GM12878 (cell line): Measurements from ENCODE around the gene SIKE1. TPM values are rescaled to one million over a fixed set of nuclear protein-coding genes. Genes with fewer than 3 reads are reported as not detected.

Experiments used
- ATAC-seq: fragments of 200-7000 bp; cut with Tn5 transposase; 3 replicates; pipeline ENCODE4 v1.9.1; 2020; ENCODE audit warnings: mild to moderate bottlenecking, moderate library complexity
- BruUV-seq: library from RNA; stranded (reverse); fragments of 400-500 nt; replicated peaks from 2 replicates; lab custom pipeline; 2021; lab: Mats Ljungman, UMichigan
- CTCF ChIA-PET: fragments of 300-600 bp; sonication (Branson Sonifier 250); formaldehyde crosslinking; extraction: SDS; loops from one replicate; lab custom pipeline; 2021; ENCODE audit warnings: inconsistent platforms; lab: Yijun Ruan, JAX
- POLR2A ChIA-PET: fragments of 350-600 bp; formaldehyde crosslinking; extraction: SDS; loops from one replicate; lab custom pipeline; 2021; ENCODE audit warnings: inconsistent platforms; lab: Charles Lee
- RAD21 ChIA-PET: fragments of 300-600 bp; sonication (Branson Sonifier 250); formaldehyde crosslinking; loops from one replicate; lab custom pipeline; 2023; ENCODE audit warnings: antibody characterized with exemption; ENCODE audit not compliant: unreplicated experiment; lab: Charles Lee
- SMC1A ChIA-PET: fragments of 300-600 bp; sonication (Branson Sonifier 250); formaldehyde crosslinking; loops from one replicate; lab custom pipeline; 2023; ENCODE audit not compliant: unreplicated experiment, uncharacterized antibody; lab: Charles Lee
- DNase-seq: peaks from one replicate; pipeline ENCODE4 v3.0.0-alpha.2; 2011; ENCODE audit warnings: low read depth, low spot score
- FAIRE-seq: peaks from 3 replicates; lab custom pipeline; 2011; peaks lifted over from hg19 to GRCh38; lab: Jason Lieb, UNC
- H2AFZ ChIP-seq: 2 replicates; pipeline ENCODE4 v1.6.0; 2011; ENCODE audit warnings: low read depth, low read length, control low read depth; ENCODE audit not compliant: control insufficient read depth
- H3K27ac ChIP-seq: 2 replicates; pipeline ENCODE4 v1.5.1; 2011; ENCODE audit warnings: control low read depth; ENCODE audit not compliant: control insufficient read depth, insufficient read depth
- H3K27me3 ChIP-seq, 2 experiments: replicated peaks in 1 of 2; 2 replicates each; pipeline versions ENCODE4 v1.6.0 to v1.6.1; 2011; ENCODE audit warnings: low read length in 1 of 2; ENCODE audit not compliant: control insufficient read depth in 2 of 2, insufficient read depth in 2 of 2
- H3K36me3 ChIP-seq, 2 experiments: 2 replicates each; pipeline ENCODE4 v1.5.1; 2011; ENCODE audit warnings: low read length in 1 of 2; ENCODE audit not compliant: control insufficient read depth in 2 of 2, insufficient read depth in 2 of 2
- H3K4me1 ChIP-seq: 2 replicates; pipeline ENCODE4 v1.6.1; 2011; ENCODE audit warnings: mild to moderate bottlenecking, low read length, moderate library complexity, mixed read lengths; ENCODE audit not compliant: control insufficient read depth, insufficient read depth
- H3K4me2 ChIP-seq: 2 replicates; pipeline ENCODE4 v1.6.0; 2011; ENCODE audit warnings: control low read depth; ENCODE audit not compliant: control insufficient read depth, insufficient read depth
- H3K4me3 ChIP-seq: fragments of 200-600 bp; sonication (generic); 2 replicates; pipeline ENCODE4 v1.5.1; 2016
- H3K79me2 ChIP-seq: 2 replicates; pipeline ENCODE4 v1.6.0; 2011; ENCODE audit warnings: low read length; ENCODE audit not compliant: control insufficient read depth, insufficient read depth
- H3K9ac ChIP-seq: 2 replicates; pipeline ENCODE4 v1.8.0; 2011; ENCODE audit warnings: low read length, control low read depth, mixed read lengths; ENCODE audit not compliant: control insufficient read depth, insufficient read depth
- H3K9me3 ChIP-seq: replicated peaks from 3 replicates; pipeline ENCODE4 v1.5.1; 2011; ENCODE audit warnings: mild to moderate bottlenecking, low read length; ENCODE audit not compliant: control insufficient read depth, insufficient read depth
- H4K20me1 ChIP-seq: 2 replicates; pipeline ENCODE4 v1.6.0; 2011; ENCODE audit not compliant: control insufficient read depth, insufficient read depth
- ATF2 ChIP-seq: IDR thresholded peaks from 2 replicates; pipeline ENCODE4 v1.6.1; 2012; ENCODE audit warnings: low read length, inconsistent platforms
- E4F1 ChIP-seq: fragments of 450-650 bp; IDR thresholded peaks from 2 replicates; pipeline ENCODE4 v1.6.1; 2018; ENCODE audit warnings: borderline replicate concordance, mild to moderate bottlenecking; ENCODE audit not compliant: partially characterized antibody
- KDM1A ChIP-seq: fragments of 200-600 bp; sonication (generic); IDR thresholded peaks from 2 replicates; pipeline ENCODE4 v1.6.1; 2016; ENCODE audit warnings: borderline replicate concordance
- NFIC ChIP-seq: IDR thresholded peaks from 2 replicates; pipeline ENCODE4 v1.6.1; 2012; ENCODE audit warnings: low read depth, mild to moderate bottlenecking, inconsistent platforms, low read length, moderate library complexity
- PML ChIP-seq: IDR thresholded peaks from 2 replicates; pipeline ENCODE4 v1.6.1; 2012; ENCODE audit warnings: low read length, inconsistent platforms
- RB1 ChIP-seq: fragments of 450-650 bp; formaldehyde crosslinking; IDR thresholded peaks from 2 replicates; pipeline ENCODE4 v1.6.1; 2017; ENCODE audit warnings: mild to moderate bottlenecking, borderline replicate concordance
- SKIL ChIP-seq: fragments of 450-650 bp; IDR thresholded peaks from 2 replicates; pipeline ENCODE4 v1.6.1; 2017; ENCODE audit warnings: mild to moderate bottlenecking, low read depth, inconsistent platforms; ENCODE audit not compliant: poor library complexity, severe bottlenecking
- TCF3 ChIP-seq: IDR thresholded peaks from 2 replicates; pipeline ENCODE4 v1.6.1; 2012; ENCODE audit warnings: low read depth, mild to moderate bottlenecking, low read length, borderline replicate concordance; ENCODE audit not compliant: insufficient read depth
- ZNF592 ChIP-seq: fragments of 450-650 bp; IDR thresholded peaks from 2 replicates; pipeline ENCODE4 v1.6.1; 2017; ENCODE audit warnings: mild to moderate bottlenecking, moderate library complexity
- WGBS: methylation state at CpG from one replicate; pipeline ENCODE4 v1.1.6; 2016; ENCODE audit warnings: low lambda C conversion rate; ENCODE audit not compliant: insufficient replicate concordance, insufficient coverage; ENCODE audit errors: missing lambda C conversion rate; 5-methylcytosine and 5-hydroxymethylcytosine counted together
- in situ Hi-C: fragments of 300-500 bp; cut with MboI; formaldehyde crosslinking; loops from 9 replicates; pipeline ENCODE4 v1.14.3; 2018; ENCODE audit warnings: mixed read lengths
- intact Hi-C: fragments of 100-400 bp; cut with micrococcal nuclease; formaldehyde crosslinking; loops from one replicate; pipeline ENCODE4 v1.14.2; 2022; ENCODE audit not compliant: unreplicated experiment
- polyA plus RNA-seq, 11 experiments: library from polyadenylated mRNA; depleted of rRNA in 4 of 11; unstranded in 6 of 11; stranded (reverse) in 5 of 11; fragments of >200 nt; fragmentation: Nextera tagmentation in 4 of 11; fragmentation: Illumina TruSeq in 1 of 11; extraction: Ambion mirVana in 4 of 11; extraction: Trizol in 1 of 11; gene quantifications; 1 replicate in 1 of 11; 2 replicates in 10 of 11; pipeline versions ENCODE4 v1.2.1 to v1.2.3, GENCODE V29; 2011 to 2016; ENCODE audit warnings: inconsistent platforms in 2 of 11, missing spikeins in 2 of 11, low read depth in 1 of 11
- total RNA-seq, 4 experiments: library from RNA; depleted of rRNA in 3 of 4; stranded (reverse); fragments of >200 nt in 3 of 4; fragmentation: Illumina TruSeq in 1 of 4; extraction: Trizol in 1 of 4; gene quantifications; 2 replicates each; pipeline versions ENCODE4 v1.2.1 to v1.2.3, GENCODE V29; 2013 to 2021

Gene SIKE1
- total and polyA plus RNA-seq, 10 of the 15 experiments (the other 5 are each of a cell fraction or from before 2014, with no cell fraction given), result 10.4 to 67.0 (median 45.5) TPM

GRCh38 chr1:114756009-114756892 is 24.2 kb downstream of the SIKE1 start:
- Histone ChIP-seq H3K9ac (peak overlapping the region; percentile 100), H3K79me2 (peaks cover 65% of the 10 kb centered on the region), H3K9me3 (no peaks in the 10 kb centered on the region), H3K27me3 (no peaks in the 10 kb centered on the region), H3K27ac (peak overlapping the region; percentile 99), H4K20me1 (peaks cover 8% of the 10 kb centered on the region), H3K4me1 (peaks cover 26% of the 10 kb centered on the region), H2AFZ (no peak overlapping the region), H3K36me3 (no peaks in the 10 kb centered on the region), H3K4me2 (peak overlapping the region; percentile 89), H3K4me3 (peak overlapping the region; percentile 96)
- ChIA-PET SMC1A (interaction anchor here (0.8 to 3.3 kb wide), 9 partner anchors 9 to 875 kb away, joined by 3 to 24 read pairs (median 3); partner anchors contain the start of genes NRAS and SIKE1), RAD21 (interaction anchor here (1.0 to 1.4 kb wide), 3 partner anchors 11 to 40 kb away, joined by 3 to 4 read pairs (median 3); partner anchors contain the start of genes NRAS and SIKE1), CTCF (interaction anchor here (0.6 to 1.5 kb wide), 2 partner anchors 36 to 40 kb away, joined by 4 read pairs; partner anchors contain the start of gene NRAS), POLR2A (interaction anchor here (1.2 to 6.8 kb wide), 4 partner anchors 18 to 826 kb away, joined by 3 to 36 read pairs (median 6); partner anchors contain the start of genes NRAS and SIKE1)
- ATAC-seq (peak; percentile 12), DNase-seq (peak; percentile 54), FAIRE-seq (peak; percentile 64)
- WGBS, result 7% methylated on average over 14 of the region's 14 CpGs
- in situ Hi-C loops (no loop called here), intact Hi-C loops (loop anchor here (2.0 to 5.0 kb wide), 2 partner anchors 39 to 244 kb away; partner anchors contain the start of genes NRAS and TRIM33)
- no TSS peak for BruUV-seq
- TF ChIP-seq ZNF592 (peak; percentile 89; the same call in 1 of the 2 replicates), RB1 (no peak), TCF3 (no peak), PML (0 out of 2 replicates have a peak, but pooled peaks have one; percentile 42), SKIL (peak; percentile 86), ATF2 (peak; percentile 82), E4F1 (no peak), KDM1A (no peak), NFIC (peak; percentile 53; the same call in 1 of the 2 replicates)
